ENCODE results near the gene SPACA7.
"Not testable (repeated sequence)": the region's sequence is repeated elsewhere in the genome, so short reads cannot be mapped to it uniquely, and the experiment has no call there.

SPACA7 gene

DNA sequence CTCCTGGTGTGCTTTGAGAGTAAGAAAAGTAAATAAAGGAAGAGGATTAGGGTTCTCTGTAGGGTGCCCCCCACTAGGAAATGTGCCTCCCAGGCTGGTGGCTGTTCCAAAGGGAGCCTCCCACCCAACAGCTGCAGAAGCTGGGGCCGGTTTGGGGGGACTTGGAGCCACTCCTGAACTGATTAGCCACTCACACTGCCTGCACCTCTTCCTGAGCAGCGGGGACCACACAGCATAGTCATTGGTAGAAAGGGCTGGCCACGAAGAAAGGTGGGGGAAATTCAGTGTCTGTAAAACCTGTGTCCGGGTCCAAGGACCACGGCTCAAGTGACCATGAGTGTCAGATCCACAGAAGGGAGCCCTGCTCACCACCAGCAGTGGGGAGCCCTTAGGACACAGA, 55.6 kb downstream of the SPACA7 start:
- no peak for DNase-seq

DNA sequence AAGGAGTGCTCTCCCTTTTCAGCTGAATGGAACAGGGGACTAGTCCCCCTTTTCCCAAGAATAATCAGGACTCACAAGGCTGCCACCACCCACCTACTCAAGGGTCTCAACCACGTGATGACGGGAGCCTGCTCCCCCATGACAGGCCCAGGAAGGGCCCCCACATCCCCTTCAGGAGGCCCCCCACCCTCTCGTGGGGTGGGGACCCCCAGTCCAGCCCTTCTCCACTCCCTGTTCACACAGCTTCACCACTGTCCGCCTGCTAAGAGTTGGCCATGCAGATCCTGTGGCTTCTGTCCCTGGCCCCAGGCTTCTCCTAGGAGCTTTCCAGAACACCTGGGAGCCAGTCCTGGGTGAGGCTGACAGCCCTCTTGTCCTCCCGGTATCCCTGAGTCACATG, 56.6 kb downstream of the SPACA7 start:
- DNase-seq, result not testable (repeated sequence)

DNA sequence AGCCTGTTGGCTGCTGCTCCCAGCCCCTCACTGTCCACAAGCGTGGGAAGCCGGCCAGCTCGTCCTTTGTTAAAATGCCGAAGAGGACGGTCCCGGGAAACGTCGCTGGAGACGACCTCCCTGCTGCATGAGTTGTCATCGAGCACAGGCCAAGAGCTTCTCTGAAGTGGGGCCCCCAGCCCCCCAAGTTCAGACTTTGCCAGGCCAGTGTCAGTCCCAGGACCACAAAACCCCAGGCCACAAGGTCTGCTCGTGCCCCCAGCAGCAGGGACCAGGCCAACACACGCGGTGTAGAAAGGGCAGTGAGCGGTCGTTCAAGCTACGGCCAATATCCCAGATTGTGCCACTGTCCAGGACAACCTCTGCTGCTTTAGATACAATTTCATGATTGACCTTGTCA, 57.4 kb downstream of the SPACA7 start:
- not testable (repeated sequence) for DNase-seq

DNA sequence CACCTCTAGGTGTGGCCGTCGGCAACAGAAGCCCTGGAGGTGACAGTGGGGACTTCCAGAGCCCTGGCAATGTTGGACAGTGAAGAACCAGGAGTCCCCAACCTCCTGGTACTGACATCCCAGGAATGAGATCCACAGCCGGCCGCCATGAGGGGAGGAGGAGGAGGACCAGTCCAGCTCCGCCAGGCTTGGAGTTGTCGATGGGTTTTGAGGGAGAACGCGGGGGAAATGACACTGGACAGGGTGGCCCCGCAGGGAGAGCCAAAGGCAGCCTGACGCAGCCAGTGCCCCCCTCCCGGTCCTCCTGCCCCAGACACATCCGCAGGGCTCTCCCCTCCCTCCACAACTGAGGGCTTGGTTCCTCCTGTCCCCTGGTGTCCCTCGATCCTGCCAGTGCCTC, 57.9 kb downstream of the SPACA7 start:
- DNase-seq, result no peak

DNA sequence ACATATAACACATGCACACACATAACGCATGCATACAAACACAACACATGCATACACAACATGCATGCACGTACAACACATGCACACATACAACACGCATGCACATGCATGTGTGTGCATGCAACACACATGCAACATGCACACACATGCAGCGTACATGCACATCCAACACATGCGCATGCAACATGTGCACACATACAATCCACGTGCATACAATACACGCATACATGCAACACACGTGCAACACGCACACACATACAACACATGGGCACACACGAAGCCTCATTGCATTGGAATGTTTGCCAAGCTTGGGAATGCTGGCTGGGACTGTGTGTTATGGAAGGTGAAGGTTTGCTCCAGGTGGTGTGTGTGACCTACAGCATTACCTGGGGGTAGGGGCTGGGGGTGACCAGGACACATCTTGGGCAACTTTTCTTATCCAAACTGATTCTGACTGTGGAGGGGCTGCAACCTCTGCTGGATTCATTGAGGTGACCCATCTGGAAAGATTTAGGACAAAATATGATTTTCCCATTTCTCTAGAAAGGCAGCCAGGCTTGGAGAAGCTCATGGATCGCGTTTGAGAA, 58.9 kb downstream of the SPACA7 start:
- no peak for DNase-seq

DNA sequence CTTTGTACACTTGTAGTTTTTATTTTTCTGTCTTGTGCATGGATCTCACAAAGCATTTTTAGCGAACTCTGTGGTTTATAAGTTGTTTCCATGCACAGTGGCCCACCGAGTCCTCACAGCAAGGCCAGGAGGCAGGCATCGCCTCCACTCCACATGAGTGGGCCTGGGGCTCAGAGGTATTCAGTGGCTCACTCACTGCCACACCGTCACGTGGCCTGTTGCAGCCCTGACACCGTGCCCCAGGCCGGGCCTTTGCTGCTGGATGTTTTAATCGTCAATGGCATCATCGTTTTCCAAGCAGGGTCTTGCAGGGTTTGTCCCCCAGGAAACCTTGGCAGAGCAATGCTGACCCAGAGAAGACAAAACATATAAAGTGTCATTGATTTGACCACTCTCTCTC, 59.8 kb downstream of the SPACA7 start:
- DNase-seq, result no peak

DNA sequence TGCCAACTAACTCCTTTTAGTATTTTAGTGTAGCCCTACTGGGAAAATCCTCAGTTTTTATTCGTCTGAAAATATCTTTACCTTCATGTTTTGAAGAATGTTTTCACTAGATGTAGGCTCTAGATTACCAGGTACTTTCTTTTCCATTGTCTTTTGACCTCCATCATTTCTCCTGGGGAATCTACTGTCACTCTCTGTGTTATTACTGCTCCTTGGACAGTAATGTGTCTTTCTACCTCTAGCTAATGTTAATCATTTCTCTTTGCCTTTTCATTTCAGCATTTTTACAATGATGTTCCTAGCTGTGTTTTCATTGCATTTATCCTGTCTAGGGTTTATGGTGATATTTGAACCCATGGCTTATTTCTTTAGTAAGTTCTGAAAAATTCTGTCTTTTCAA, 61.9 kb downstream of the SPACA7 start:
- no peak for DNase-seq

DNA sequence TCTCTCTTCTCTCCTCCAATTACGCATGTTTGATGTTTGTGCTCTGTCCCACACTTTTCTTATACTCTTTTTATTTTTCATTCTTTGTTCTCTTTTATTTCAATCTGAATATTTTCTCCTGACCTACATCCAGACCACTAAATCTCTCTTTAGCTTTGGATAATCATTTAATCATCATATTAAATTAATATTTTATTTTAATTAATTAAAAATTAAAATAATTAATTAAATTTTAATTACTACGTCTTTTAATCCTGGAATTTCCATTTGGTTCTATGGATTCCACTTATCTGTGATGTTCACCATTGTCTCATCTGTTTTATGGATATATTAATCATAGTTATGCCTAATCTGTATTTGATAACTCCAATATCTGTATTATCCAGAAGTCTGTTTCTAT, 62.4 kb downstream of the SPACA7 start:
- DNase-seq, result no peak

DNA sequence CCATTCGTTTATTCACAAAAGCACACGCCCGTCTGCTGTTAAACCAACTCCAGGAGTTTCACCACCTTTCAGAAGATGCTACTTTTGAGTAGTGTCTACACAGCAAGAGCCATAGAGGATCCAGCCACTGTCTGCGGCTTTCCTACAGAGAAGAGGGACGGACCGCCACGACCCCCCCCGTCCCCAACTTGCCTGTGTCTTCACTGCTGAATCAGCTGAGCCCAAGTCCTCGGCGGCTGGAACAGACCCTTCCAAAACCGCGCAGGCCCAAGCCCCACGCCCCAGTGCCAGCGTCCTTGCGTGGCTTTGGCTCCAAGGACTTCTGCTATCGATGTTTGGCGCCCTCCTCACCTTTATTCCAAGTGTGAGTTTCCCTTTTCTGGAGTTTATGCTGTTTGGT, 65.1 kb downstream of the SPACA7 start:
- no peak for DNase-seq

DNA sequence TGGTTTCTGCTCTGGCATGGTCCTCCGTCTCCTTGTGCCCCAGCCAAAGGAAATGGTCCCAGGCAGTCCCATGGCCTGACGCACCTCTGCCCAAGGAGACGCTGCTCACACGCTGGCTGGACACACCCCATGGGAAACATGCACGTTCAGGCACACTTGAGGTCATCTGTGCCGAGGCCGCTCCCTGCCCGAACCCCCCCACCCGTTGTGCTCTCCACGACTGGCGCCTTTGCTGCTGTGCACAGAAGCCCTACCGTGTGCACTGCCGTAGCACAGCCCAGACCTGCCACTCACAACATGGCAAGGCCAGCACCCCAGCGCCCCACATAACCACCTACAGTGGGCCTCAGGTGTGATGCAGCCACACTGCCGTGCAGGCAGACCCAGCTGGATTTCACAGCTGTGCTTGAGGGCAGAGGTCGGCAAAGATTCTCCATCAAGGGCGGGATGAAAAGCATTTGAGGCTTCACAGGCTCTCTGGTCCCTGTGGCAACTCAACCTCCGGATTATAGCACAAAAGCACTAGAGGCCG, 65.7 kb downstream of the SPACA7 start:
- no peak for DNase-seq

DNA sequence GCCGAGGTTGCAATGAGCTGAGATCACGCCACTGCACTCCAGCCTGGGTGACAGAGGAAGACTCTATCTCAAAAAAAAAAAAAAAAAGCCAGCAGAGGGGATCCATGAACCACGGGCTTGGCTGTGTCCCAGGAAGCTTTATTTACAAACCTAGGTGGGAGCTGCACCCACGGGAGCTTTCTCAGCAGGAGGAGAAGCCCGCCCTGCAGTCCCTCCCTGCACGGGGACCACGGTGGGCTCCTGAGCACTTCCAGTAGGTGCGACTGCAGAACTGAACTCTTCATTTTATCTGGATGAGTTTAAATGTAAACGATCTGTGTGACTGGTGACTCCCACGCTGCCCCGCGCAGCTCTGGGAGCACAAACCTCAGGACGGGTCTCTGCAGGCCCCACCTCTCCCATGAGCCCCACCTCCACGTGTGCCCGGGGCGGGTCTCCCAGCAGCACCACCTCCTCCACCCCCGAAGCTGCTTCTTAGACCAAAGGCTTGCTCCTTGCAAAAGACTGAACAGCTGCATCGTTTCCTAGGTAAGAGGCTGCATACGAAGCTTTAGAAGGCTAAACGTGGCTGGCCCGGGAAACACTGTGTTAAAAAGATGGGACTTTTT, 66.4 kb downstream of the SPACA7 start:
- DNase-seq, result no peak

DNA sequence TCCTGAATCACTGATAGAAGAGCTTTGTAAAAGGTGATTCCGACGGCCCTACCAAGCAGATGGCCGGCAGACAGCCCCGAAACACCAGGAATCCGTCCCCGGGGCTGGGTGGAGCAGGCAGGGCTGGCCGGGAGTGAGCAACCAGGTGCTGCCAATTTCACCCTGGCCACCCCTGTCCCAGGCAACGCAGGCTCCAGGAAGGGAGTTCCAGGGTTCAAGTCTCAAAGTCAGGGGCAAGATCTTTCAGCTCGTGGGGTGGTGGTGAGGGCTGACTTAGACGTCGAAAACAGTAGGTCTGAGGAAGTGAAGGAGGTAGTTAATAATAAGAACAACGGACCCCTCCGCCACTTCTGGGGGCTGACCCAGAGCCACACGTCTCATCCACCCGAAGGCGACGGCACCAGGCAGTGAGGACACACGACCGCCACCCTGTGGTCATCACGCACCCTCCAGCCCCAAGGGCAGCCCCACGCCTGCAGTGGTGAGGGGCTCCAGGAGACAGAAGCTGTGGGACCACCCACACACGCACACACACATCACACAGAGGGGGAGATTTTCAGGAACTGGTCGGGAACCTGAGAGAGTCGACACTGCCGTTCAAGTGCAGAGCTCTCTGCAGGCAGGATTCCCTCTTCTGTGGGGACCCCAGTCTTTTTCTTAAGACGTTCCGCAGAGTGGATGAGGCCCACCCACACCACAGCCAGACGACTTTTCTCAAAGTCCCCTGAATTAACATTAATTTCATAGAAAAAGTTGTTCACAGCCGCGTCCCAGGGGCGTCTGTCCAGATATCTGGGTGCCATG, 67.2 kb downstream of the SPACA7 start:
- DNase-seq, result no peak

DNA sequence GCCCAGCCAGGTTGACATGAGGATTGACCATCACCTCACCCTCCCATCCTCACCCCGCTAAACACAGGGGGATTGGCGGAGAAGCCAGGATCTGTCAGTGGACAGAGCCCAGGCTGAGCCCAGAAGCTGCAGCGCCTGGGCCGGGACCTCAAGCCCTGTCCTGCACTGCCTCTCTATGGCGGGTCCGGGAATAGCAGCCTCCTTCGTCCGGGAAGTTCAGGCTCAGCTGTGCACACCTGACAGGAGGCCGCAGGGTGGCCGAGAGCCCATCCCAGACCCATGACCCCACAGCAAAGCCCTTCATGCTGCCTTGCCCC, 67.8 kb downstream of the SPACA7 start:
- DNase-seq, result peak; percentile 45

DNA sequence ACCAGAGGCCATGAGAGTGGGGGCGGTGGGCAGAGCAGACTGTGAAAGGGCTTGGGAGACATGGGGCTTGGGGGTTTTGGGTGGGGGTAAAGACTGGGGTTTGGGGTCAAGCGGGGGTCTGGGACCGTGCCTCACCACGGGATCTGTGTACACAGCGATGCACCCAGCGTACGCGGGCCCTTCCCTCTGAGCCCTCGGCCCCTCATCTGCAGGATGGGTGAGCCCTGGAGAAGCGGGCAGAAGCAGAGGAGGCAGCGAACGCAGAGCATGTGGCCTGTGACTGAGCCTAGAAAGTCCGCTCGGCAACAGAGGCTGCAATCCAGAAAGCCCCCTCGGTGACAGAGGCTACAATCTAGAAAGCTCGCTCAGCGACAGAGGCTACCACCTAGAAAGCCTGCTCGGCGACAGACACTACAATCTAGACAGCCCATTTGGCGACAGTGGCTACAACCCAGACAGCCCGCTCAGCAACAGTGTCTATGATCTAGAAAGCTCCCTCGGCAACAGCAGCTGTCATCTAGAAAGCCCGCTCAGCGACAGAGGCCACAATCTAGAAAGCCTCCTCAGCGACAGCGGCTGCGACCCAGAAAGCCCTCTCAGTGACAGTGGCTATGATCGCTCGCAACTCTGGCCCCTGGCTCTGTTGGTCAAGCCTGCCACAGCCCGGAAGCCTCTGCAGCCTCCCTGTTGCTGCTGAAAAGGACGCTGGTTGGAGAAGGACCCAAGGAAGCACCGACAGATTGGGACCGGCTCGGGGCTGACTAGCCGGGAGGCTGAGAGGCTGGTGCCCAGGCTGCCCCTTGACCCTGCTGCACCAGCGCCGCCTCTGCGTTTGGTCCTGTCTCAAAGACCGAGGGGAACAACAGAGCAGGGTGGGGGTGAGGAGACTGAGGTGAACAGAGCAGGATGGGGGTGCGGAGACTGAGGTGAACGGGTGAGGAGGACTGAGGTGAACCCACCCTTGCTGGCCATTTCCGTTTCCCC, 68.6 kb downstream of the SPACA7 start:
- DNase-seq, result no peak

DNA sequence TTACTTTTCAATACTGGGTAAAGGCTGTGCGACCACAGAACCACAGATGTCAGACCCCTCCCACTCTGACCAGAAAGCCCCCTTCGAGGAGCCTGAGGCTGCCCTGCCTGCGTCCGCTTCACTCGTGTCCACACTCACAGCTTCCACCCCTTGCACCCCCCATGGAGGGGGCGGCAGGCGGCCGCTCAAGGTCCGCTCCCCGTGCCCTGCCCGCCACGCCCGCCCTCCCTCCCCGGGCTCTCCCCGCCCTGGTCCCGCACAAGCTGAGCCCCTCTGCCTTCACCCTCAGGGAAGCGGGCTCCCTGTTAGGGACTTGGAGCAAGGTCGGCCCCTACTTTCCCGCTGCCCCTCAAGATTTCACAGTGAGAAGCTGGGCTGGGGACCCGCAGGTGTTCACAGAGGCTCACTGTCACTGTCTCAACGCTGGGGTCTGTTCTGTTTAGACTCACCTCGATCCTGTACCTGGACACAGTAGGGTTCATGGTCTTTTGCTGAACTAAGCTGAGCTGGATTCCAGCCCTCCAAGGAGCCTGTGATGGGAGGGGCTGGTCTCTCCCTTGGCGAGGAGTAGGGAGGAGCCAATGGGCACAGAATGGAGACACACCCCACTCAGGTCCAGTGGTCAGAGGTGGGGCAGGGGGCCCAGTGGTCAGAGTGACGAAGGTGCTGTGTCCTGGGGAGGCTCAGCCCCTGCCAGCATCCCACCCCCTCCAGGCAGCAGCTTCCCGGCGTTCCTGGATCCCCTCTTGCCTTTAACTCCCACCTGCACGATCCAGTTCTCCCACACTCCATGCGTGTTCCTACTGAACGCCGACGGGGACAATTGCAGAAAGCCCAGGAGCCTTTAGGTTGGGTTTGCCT, 69.5 kb downstream of the SPACA7 start:
- DNase-seq, result no peak

DNA sequence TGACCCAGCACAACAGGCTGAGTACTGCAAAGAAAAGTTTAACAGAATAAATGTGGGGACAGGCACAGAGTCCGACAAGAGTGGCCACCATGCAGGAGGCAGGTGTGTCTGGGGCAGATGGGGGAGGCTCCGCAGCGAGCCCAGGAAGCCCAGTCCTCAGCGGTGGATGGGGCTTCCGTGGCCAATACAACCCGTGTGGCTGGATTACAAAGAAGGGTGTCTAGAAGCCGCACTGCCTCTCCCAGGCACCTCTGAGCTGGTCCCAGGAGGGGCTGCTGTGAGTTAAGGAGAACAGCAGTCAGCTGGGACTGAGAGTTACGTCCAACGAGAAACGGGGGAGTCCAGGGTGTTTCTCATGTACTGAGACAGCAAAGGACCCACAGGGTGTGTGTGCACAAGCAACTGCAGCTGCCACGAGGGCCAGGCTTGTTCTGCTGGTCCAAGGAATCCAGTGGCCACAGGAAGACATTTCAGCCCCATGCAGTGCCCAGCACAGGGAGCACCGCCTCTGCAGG, 70.2 kb downstream of the SPACA7 start:
- no peak for DNase-seq

DNA sequence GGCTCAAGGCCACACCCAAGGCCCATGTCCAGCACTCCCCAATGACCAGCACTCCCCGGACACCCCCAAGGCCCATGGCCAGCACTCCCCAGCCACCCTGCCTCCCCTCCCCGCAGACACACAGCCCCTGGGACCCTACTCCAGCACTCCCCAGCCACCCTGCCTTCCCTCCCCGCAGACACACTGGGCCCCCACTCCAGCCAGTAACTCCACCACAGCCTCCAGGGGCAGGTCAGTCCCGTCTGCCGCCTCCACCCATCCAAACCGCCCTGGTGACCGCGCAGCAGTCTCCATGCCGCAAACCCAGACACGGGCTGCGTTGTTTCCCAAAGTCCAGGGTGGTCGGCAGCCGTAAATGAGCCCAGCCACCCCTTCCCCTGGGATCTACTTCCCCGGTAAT, 70.7 kb downstream of the SPACA7 start:
- DNase-seq, result no peak

DNA sequence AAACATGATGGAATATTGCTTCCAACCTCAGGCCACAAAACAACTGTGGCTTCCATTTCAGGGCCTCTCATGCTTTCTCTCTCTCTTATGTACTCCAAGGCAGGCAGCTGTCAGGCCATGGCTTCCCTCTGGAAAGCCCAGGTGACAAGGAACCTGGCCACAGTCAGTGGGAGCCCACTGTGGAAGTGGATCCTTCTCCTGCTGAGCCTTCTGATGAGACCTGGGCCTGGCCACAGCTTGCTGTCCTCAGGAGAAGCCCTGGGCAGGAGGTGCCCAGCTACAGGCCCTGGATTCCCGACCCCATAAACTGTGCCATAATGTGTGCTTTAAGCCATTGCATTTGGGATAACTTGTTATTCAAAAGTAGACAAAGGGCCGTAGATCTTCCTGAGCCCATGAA, 71.2 kb downstream of the SPACA7 start:
- no peak for DNase-seq

DNA sequence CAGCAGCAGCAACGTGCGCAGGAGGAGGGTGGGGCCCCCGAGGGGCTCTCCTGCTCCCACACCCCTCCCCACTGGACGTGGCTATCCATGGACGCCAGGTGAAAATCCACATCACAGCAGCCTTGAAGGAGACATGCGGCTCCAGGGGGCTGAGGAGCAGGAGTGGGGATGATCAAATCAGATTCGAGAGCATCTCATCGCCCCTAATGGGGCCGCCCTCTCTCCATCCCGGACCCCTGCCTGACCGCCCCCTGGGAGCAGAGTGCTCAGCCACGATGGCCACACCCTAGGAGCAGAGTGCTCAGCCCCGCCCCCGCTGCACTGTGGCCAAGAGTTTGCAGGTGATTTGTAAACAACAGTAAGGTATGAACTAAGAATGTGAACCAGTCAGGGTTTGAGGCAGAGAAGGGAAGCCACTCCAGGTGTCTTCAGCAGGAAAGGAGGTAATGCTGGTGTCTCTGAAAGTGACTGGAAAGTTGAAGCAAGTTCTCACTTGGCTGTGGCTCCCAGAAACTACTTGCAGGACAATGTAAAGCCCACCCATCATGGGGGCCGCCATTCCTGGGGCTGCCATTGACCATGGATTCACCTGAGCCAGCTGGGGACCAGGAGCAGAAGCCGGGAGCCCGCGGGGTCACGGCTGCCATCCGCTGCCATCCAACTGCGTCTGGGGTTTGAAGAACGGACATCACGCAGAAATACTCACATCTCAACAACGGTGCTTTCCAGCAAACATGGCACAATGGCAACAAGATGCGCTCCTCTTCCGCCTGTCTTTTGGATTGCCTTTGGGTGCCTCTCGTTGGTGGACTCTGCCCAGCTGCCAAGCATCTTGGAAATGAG, 71.8 kb downstream of the SPACA7 start:
- no peak for DNase-seq

DNA sequence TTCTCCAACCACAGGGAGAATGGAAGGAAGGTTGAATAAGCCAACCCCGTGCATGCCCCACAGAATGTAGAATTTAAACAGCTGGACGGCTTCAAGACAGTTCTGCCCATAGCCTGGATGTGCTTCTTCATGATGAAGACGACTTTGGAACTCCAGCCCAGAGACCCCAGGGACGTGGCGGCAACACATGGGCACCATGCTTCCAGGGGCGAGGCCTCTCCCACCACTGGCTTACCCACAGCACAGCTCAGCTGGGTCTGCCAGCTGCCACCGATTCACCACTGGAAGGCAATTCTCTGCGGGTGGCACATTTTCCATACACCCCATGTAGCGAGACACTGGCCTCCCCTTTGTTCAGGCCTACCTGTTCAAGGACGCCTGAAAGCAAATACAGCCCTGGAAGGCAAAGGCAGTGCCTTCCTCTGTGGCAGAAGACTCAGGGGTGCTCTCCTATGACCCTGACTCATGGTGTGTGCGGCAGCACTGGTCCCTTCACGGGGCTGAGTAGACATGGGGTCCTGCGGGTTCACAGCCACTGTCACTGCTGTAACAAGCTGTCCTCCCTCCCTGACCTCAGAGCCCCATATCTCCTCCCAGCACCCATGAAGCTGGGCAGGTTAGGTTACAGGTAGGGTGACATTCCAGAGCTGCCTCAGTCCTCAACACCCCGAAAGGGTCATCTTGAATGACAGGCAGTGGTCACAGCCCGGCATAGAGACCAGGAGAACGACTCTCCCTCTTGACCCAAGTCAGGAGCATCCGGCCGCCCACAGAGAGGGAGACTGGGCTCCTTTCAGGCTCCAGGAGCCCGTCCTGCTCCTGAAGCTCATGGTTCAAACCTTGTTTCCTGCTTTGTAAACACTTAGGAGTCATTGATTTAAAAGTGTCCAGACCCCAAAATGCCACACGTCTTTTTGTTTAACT, 72.7 kb downstream of the SPACA7 start:
- DNase-seq, result no peak
